HCT116 (cell line): Measurements from ENCODE around the gene VPS37B. TPM values are rescaled to one million over a fixed set of nuclear protein-coding genes. Genes with fewer than 3 reads are reported as not detected.

ENCODE experiments used
- ATAC-seq: fragments of 200-7000 bp; cut with Tn5 transposase; 2 replicates; pipeline ENCODE4 v1.9.1; 2020; ENCODE audit warnings: mild to moderate bottlenecking, moderate library complexity
- BruUV-seq: library from RNA; stranded (reverse); fragments of 400-500 nt; replicated peaks from 2 replicates; lab custom pipeline; 2021; lab: Mats Ljungman, UMichigan
- CTCF ChIA-PET: fragments of 300-600 bp; sonication (Branson Sonifier 250); formaldehyde crosslinking; loops from one replicate; lab custom pipeline; 2021; ENCODE audit warnings: antibody characterized with exemption; lab: Charles Lee
- POLR2A ChIA-PET: fragments of 300-600, 350-600 bp; sonication (Branson Sonifier 250); formaldehyde crosslinking; loops from one replicate; lab custom pipeline; 2021; ENCODE audit warnings: antibody characterized with exemption; lab: Charles Lee
- RAD21 ChIA-PET, 2 experiments: fragments of 300-600 bp; sonication (Branson Sonifier 250); formaldehyde crosslinking; loops; one replicate each; lab custom pipeline; 2023; ENCODE audit warnings: low total read pairs in 2 of 2; ENCODE audit not compliant: uncharacterized antibody in 2 of 2, unreplicated experiment in 2 of 2, low non-redundant PET in 1 of 2; lab: Charles Lee
- DNase-seq: peaks from one replicate; pipeline ENCODE4 v3.0.0-alpha.2; 2010; ENCODE audit warnings: low read depth, low spot score
- H2AFZ ChIP-seq: fragments of 200-600 bp; shearing (Covaris generic), sonication (generic); 2 replicates; pipeline ENCODE4 v1.6.1; 2017; ENCODE audit warnings: low read depth, mixed run types, mixed read lengths, antibody characterized with exemption, low read length; ENCODE audit not compliant: poor library complexity, severe bottlenecking
- H3K27ac ChIP-seq: 2 replicates; pipeline ENCODE4 v1.5.1; 2012; ENCODE audit warnings: low read depth, low read length
- H3K27me3 ChIP-seq: fragments of 200-600 bp; sonication (generic); 2 replicates; pipeline ENCODE4 v1.6.1; 2016; ENCODE audit warnings: mixed run types, low read length, mixed read lengths; ENCODE audit not compliant: insufficient read depth
- H3K36me3 ChIP-seq, 2 experiments: fragments of 200-500 bp in 1 of 2; fragments of 200-600 bp in 1 of 2; sonication (Bioruptor generic) in 1 of 2; sonication (generic) in 1 of 2; 2 replicates each; pipeline versions ENCODE4 v1.5.1 to v1.6.1; 2014 to 2016; ENCODE audit warnings: low read length in 2 of 2, inconsistent platforms in 1 of 2, mixed read lengths in 1 of 2, mixed run types in 1 of 2; ENCODE audit not compliant: insufficient read depth in 2 of 2, control insufficient read depth in 1 of 2
- H3K4me1 ChIP-seq, 2 experiments: fragments of 200-600 bp in 1 of 2; sonication (generic) in 1 of 2; 2 replicates each; pipeline versions ENCODE4 v1.5.1 to v1.6.1; 2012 to 2017; ENCODE audit warnings: low read length in 2 of 2, inconsistent platforms in 1 of 2, mild to moderate bottlenecking in 1 of 2, mixed read lengths in 1 of 2, mixed run types in 1 of 2, moderate library complexity in 1 of 2; ENCODE audit not compliant: insufficient read depth in 2 of 2, control insufficient read depth in 1 of 2
- H3K4me2 ChIP-seq: fragments of 200-600 bp; sonication (generic); 2 replicates; pipeline ENCODE4 v1.6.1; 2017; ENCODE audit warnings: mixed run types, low read length, mixed read lengths
- H3K4me3 ChIP-seq, 2 experiments: fragments of 200-600 bp in 1 of 2; sonication (generic) in 1 of 2; replicated peaks in 1 of 2; 2 replicates each; pipeline ENCODE4 v1.5.1; 2011 to 2016; ENCODE audit warnings: low read length in 2 of 2, control low read depth in 1 of 2, low read depth in 1 of 2, mild to moderate bottlenecking in 1 of 2, mixed read lengths in 1 of 2, mixed run types in 1 of 2
- H3K79me2 ChIP-seq: fragments of 200-600 bp; sonication (generic); 2 replicates; pipeline ENCODE4 v1.6.1; 2017; ENCODE audit warnings: mild to moderate bottlenecking, mixed run types, low read length, moderate library complexity, mixed read lengths; ENCODE audit not compliant: insufficient read depth
- H3K9ac ChIP-seq: fragments of 200-600 bp; sonication (generic); 2 replicates; pipeline ENCODE4 v1.6.1; 2016; ENCODE audit warnings: low read length, mixed read lengths
- H3K9me2 ChIP-seq: fragments of 200-600 bp; sonication (generic), shearing (Covaris generic); 2 replicates; pipeline ENCODE4 v1.6.1; 2017; ENCODE audit warnings: mixed run types, mild to moderate bottlenecking, moderate library complexity; ENCODE audit not compliant: insufficient read depth
- H3K9me3 ChIP-seq, 2 experiments: fragments of 200-500 bp in 1 of 2; fragments of 200-600 bp in 1 of 2; sonication (Bioruptor generic) in 1 of 2; sonication (generic) in 1 of 2; 2 replicates each; pipeline ENCODE4 v1.6.1; 2014 to 2017; ENCODE audit warnings: low read length in 2 of 2, mixed read lengths in 2 of 2, inconsistent platforms in 1 of 2, low read depth in 1 of 2, mild to moderate bottlenecking in 1 of 2, mixed run types in 1 of 2, moderate library complexity in 1 of 2; ENCODE audit not compliant: control insufficient read depth in 1 of 2, insufficient read depth in 1 of 2
- H4K20me1 ChIP-seq: fragments of 200-600 bp; sonication (generic), shearing (Covaris generic); 2 replicates; pipeline ENCODE4 v1.6.1; 2017; ENCODE audit warnings: mixed run types, mild to moderate bottlenecking, moderate library complexity; ENCODE audit not compliant: insufficient read depth
- CBX3 ChIP-seq: IDR thresholded peaks from 2 replicates; pipeline ENCODE4 v1.6.1; 2012; ENCODE audit warnings: low read depth
- ELF1 ChIP-seq: IDR thresholded peaks from 2 replicates; pipeline ENCODE4 v1.6.1; 2012; ENCODE audit warnings: low read depth, borderline replicate concordance
- EZH2phosphoT487 ChIP-seq: fragments of 200-600 bp; IDR thresholded peaks from 2 replicates; pipeline ENCODE4 v1.6.1; 2018; ENCODE audit warnings: antibody characterized with exemption, borderline replicate concordance
- POLR2A ChIP-seq: IDR thresholded peaks from 2 replicates; pipeline ENCODE4 v1.7.0; 2011; ENCODE audit warnings: borderline replicate concordance; ENCODE audit not compliant: insufficient read depth, insufficient read length; ENCODE audit errors: extremely low read depth
- SP1 ChIP-seq: IDR thresholded peaks from 2 replicates; pipeline ENCODE4 v1.6.1; 2012; ENCODE audit warnings: low read depth
- TCF7L2 ChIP-seq: IDR thresholded peaks from 2 replicates; pipeline ENCODE4 v1.7.0; 2011; ENCODE audit warnings: borderline replicate concordance, inconsistent platforms; ENCODE audit not compliant: insufficient read depth, insufficient read length; ENCODE audit errors: extremely low read depth
- YY1 ChIP-seq: IDR thresholded peaks from 2 replicates; pipeline ENCODE4 v1.6.1; 2011; ENCODE audit warnings: low read length, low read depth, moderate library complexity, mild to moderate bottlenecking; ENCODE audit not compliant: insufficient replicate concordance; ENCODE audit errors: extremely low read depth
- ZBTB33 ChIP-seq: IDR thresholded peaks from 2 replicates; pipeline ENCODE4 v1.6.1; 2011; ENCODE audit warnings: mild to moderate bottlenecking, low read length, moderate library complexity; ENCODE audit not compliant: insufficient replicate concordance; ENCODE audit errors: extremely low read depth
- intact Hi-C: fragments of 100-400 bp; cut with micrococcal nuclease; formaldehyde crosslinking; loops from 2 replicates; pipeline ENCODE4 v1.10.0; 2022
- total RNA-seq: library from RNA; stranded (reverse); gene quantifications from one replicate; pipeline ENCODE4 v1.2.1, GENCODE V29; 2021; ENCODE audit not compliant: unreplicated experiment
- TF ChIP-seq, protein P1 (sequence below), 3 experiments: fragments of 200-600 bp in 1 of 3; sonication (generic) in 1 of 3; IDR thresholded peaks in 2 of 3; conservative IDR thresholded peaks in 1 of 3; 2 replicates each; pipeline ENCODE4 v1.5.1; 2012 to 2017; ENCODE audit warnings: low read depth in 2 of 3, low read length in 2 of 3, antibody characterized with exemption in 1 of 3, borderline replicate concordance in 1 of 3, control low read depth in 1 of 3, mild to moderate bottlenecking in 1 of 3, mixed read lengths in 1 of 3, mixed run types in 1 of 3, moderate library complexity in 1 of 3; ENCODE audit not compliant: insufficient read depth in 1 of 3

The VPS37B gene
- total RNA-seq, 1 experiment from 2014 or later, result 55.0 TPM

GRCh38 chr12:122858171-122858570 lies 37.8 kb downstream of the VPS37B start:
- RAD21 ChIA-PET, result no interaction called here
- CTCF ChIA-PET, result interaction anchor here (0.8 to 3.6 kb wide), 3 partner anchors 65 to 93 kb away, joined by 3 to 16 read pairs (median 4); no protein-coding TSS in a partner anchor
- Histone ChIP-seq H3K9me2 (no peaks in the 10 kb centered on the region), H4K20me1 (no peaks in the 10 kb centered on the region), H3K9ac (no peak overlapping the region), H3K36me3 (peaks cover 0 to 8% of the 10 kb centered on the region in 2 experiments; a peak in 1 of 4 replicates), H3K4me3 (no peak overlapping the region), H3K4me1 (no peaks in the 10 kb centered on the region), H3K9me3 (no peaks in the 10 kb centered on the region), H3K79me2 (no peaks in the 10 kb centered on the region), H3K27ac (no peak overlapping the region), H2AFZ (no peak overlapping the region), H3K4me2 (no peak overlapping the region), H3K27me3 (no peaks in the 10 kb centered on the region)
- DNase-seq (no peak), ATAC-seq (no peak)
- POLR2A ChIA-PET, result no interaction called here
- intact Hi-C loops, result no loop called here
- TF ChIP-seq, protein P1, sequence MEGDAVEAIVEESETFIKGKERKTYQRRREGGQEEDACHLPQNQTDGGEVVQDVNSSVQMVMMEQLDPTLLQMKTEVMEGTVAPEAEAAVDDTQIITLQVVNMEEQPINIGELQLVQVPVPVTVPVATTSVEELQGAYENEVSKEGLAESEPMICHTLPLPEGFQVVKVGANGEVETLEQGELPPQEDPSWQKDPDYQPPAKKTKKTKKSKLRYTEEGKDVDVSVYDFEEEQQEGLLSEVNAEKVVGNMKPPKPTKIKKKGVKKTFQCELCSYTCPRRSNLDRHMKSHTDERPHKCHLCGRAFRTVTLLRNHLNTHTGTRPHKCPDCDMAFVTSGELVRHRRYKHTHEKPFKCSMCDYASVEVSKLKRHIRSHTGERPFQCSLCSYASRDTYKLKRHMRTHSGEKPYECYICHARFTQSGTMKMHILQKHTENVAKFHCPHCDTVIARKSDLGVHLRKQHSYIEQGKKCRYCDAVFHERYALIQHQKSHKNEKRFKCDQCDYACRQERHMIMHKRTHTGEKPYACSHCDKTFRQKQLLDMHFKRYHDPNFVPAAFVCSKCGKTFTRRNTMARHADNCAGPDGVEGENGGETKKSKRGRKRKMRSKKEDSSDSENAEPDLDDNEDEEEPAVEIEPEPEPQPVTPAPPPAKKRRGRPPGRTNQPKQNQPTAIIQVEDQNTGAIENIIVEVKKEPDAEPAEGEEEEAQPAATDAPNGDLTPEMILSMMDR (IDR thresholded peaks at IDR 0.05 in 2 of 3, conservative IDR thresholded peaks at IDR 0.05 in 1 of 3; ENCODE audit: borderline replicate concordance in 1 of 3, insufficient read depth in 1 of 3, low read depth in 2 of 3, low read length in 2 of 3), result no peak
- TF ChIP-seq ZBTB33 (no peak), POLR2A (no peak), TCF7L2 (no peak), ELF1 (no peak), YY1 (no peak), CBX3 (no peak), SP1 (no peak), EZH2phosphoT487 (no peak)
- no TSS peak for BruUV-seq
